Neural progenitor cell (in vitro differentiated cells): Measurements from ENCODE around the gene MIF4GD.

Experiments
- EZH2phosphoT487 ChIP-seq: fragments of 200-600 bp; sonication (generic); IDR thresholded peaks from 2 replicates; pipeline ENCODE4 v1.6.1; 2017; ENCODE audit warnings: antibody characterized with exemption
- TF ChIP-seq, protein P1 (sequence below): fragments of 200-600 bp; sonication (generic); IDR thresholded peaks from 2 replicates; pipeline ENCODE4 v1.5.1; 2017; ENCODE audit warnings: antibody characterized with exemption, mild to moderate bottlenecking

DNA sequence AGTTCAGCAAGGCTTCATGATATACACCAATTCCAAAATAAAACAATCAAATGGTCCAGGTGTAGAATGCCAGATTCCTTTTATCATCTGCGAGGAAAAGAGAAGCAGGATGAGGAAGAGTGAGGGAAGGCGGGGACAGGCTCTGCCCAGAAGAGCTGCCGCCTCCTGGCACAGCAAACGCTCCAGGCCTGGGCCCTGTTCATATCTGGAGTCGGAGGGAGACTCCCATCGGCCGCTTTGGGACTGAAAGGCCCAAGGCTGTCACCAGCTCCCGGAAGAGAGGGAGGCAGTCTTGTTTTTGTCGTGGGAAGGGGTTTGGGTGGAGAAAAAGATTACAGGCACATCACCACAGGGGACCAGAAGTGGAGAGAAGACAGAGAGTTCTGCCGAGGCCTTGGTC, 47.2 kb upstream of the MIF4GD start:
- TF ChIP-seq EZH2phosphoT487, result no peak
- TF ChIP-seq, protein P1, sequence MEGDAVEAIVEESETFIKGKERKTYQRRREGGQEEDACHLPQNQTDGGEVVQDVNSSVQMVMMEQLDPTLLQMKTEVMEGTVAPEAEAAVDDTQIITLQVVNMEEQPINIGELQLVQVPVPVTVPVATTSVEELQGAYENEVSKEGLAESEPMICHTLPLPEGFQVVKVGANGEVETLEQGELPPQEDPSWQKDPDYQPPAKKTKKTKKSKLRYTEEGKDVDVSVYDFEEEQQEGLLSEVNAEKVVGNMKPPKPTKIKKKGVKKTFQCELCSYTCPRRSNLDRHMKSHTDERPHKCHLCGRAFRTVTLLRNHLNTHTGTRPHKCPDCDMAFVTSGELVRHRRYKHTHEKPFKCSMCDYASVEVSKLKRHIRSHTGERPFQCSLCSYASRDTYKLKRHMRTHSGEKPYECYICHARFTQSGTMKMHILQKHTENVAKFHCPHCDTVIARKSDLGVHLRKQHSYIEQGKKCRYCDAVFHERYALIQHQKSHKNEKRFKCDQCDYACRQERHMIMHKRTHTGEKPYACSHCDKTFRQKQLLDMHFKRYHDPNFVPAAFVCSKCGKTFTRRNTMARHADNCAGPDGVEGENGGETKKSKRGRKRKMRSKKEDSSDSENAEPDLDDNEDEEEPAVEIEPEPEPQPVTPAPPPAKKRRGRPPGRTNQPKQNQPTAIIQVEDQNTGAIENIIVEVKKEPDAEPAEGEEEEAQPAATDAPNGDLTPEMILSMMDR, result no peak
